NCI-H345 treated with DMSO at 0.1 percent for 48 hours (cell line): ENCODE measurements around the gene MB21D2.
"Not testable (repeated sequence)": the region's sequence is repeated elsewhere in the genome, so short reads cannot be mapped to it uniquely, and the experiment has no call there.

Source experiments
- DNase-seq: peaks from one replicate; lab custom pipeline; 2025; ENCODE audit not compliant: unreplicated experiment; lab: John Stamatoyannopoulos, UW

The MB21D2 gene

GRCh38 chr3:192816351-192816750 is 101.3 kb downstream of the MB21D2 start:
- DNase-seq, result peak; percentile 55

DNA sequence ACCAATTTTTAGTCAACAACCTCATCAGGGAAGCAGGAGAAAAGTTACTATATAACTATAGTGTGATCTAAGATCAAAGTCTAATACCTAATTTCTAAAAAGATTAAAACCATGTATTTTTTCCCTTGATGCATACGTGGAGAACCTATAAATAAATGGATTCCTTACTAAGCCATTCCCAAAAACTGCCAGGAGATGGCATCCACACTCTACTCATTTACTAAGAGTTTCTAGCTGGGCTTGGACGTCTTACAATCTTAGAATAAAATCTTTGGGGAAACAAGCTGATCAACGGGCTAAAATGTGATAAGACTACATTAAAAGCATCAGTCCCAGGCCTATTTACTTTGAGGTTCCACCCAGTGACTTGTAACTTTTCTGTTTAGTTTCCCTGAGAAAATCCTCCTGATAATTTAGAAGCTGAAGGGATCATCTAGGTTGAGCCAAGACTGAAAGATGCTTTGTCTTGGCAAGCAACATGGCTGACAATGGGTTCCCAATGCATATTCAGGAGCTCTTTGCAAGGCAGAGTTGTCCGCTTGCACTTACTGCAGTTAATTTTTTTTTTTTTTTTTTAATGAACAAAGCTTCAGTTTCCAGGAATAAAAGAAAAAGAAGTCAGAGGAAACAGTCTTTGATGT is 104.8 kb downstream of the MB21D2 start:
- peak; percentile 37 for DNase-seq

DNA sequence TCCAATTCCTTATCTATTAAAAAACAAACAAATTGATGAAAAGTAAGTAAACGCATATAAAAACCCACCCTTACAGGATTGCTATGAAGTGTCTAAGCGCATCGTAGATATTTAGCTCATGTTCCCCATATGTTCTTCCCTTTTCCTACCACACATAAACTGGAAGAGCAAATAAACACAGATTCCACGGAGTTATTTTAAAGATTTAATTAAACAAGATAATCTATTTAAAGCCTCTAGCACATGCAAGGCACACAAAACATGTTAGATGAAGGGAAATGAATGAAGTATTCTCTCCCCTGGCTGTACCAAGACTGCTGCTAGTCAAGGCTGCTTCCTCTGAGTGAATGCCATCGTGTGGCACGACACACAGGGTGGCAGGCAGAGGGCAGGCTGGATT is 111.9 kb downstream of the MB21D2 start:
- DNase-seq, result no peak

DNA sequence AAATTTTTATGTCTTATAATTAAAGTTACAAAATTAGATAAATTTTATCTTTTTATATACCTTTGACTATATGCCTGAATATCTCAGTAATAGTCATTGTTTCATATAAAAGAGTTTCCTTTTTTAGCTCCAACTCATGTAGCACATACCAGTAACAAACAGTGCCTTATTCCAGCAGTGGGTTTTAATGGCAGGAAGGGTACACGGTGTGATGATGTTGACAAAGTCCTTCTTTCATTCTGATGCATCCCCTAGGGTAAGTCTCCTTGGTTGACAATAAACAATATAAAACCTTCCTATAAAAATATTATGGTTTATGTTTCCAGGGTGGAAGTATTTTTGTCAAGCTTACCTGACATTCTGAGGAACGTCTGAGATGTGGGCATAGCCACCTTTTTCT is 113.2 kb downstream of the MB21D2 start:
- DNase-seq, result no peak

DNA sequence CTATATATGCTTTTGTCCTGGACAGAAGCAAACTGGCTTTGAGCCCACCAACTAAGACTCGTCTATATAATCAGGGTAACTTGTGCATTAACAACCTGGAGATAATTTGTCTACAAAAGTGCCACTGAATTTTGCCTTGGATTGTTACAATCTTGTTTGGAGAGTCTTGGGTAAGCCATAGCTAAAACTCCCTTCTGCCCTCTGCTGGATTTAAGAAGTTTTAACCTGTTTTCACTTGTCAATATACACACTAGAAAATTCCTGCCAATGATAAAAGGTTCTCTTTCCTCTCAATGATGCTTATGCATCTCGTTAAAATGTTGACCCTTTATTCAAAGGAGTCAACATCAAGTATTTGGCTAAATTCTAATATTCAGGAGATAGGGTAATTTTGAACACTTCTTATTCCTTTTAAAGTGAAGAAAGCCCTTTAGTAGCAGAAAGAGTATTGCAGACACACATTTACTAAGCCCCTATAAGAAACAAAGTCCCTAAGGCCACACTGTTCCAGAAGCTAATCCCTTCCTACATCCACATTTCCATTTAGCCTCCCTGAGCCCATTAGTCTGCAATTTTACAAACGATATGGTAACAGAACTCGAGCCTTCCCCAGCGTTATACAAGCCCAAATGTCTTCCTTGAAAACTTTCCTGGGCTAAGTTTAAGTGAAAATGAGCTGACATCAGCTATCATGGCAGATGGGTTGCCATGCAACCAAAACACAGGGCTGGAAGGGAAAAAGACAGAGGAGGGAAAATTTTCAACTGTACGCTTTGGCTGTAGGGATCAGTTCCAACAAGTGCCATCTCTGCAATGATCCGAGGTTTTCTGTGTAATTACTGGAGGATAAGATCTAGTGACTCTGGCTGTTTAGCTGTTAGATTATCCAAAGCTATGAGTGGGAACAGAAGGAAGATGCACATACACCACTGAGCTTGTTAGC is 114.4 kb downstream of the MB21D2 start:
- peak; percentile 41 for DNase-seq

- no peak for DNase-seq
Observed at GRCh38 chr3:192801985-192802384, 115.7 kb downstream of the MB21D2 start.

DNA sequence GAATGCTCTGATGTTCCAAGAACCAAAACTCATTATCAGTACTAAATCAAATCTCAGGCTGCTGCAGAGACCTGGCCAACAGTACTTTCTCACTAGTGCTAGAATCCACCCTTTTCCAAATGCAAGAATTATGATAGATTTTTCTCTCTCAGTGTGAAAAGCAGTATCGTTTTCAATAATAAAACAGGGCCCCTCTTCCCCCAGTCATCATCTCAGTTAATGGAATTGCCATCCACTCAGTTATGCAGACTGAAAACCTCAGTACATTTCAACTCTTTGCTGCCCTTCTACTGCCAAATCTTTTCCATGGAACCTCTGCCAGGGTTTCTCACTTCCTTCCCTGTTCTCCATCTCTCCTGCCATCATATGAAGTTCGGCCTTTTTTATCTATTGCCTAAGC is 117.9 kb downstream of the MB21D2 start:
- no peak for DNase-seq

DNA sequence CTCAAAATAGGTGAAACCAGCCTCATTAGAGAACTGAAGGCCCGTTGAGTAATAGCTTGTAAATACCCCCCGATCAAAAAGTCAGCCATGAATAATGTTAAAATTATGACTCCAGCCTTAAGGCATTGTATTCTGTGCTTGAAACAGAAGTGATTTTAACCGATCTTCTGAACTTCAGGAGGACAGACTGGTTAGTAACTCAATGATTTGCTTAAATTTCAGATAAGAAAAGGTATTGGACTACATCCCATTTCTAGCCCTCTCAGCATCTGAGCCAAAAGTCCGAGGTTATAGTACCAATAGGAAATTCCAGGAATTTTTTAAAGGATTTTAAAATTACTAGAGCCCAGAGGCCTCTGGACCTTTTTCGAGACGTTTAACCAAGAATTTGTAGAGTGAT is 122.6 kb downstream of the MB21D2 start:
- no peak for DNase-seq

DNA sequence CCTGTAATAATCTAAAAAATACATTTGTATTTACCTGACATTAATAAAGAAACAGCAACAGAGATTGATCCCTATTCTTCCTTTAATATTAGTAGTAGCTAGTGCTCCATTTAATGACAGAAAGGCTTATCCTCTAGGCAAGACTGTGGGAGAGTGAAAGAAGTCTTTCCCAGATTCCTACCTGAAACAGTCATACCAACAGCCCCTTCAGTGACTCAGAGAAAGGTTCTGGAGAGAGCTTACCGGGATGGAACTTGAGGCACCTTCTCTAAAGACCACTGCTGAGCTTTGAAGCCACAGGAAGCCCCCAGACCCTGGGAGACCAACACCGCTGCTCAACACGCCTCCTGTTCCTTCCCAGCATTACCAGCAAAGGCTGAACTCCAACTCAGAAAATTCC is 123.4 kb downstream of the MB21D2 start:
- no peak for DNase-seq

- DNase-seq, result not testable (repeated sequence)
Observed at GRCh38 chr3:192788816-192789515, 128.7 kb downstream of the MB21D2 start.

- DNase-seq, result no peak
Observed at GRCh38 chr3:192778508-192778907, 139.1 kb downstream of the MB21D2 start.

GRCh38 chr3:192774341-192774740 is 143.3 kb downstream of the MB21D2 start:
- DNase-seq, result not testable (repeated sequence)

GRCh38 chr3:192772240-192772894 is 145.3 kb downstream of the MB21D2 start:
- peak; percentile 27 for DNase-seq

- no peak for DNase-seq
Observed at GRCh38 chr3:192758654-192759053, 159.0 kb downstream of the MB21D2 start.

DNA sequence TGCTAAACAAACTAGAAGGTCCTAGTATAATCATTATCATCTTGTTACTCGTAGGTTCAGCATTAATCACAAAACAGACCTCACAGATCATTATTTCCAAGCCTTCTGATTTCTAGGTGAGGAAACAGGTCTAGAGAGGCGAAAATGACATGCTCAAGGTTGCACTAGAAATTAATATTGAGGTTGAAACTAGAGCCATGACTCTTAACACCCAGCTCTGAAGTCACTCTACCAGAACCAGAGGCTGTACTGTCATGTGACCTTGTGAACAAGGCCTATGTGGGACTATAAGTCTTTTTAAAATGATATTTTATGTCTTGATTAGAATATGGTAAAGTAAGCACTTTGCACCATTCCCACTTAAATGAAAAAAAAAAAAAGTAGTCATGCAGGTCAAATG is 166.5 kb downstream of the MB21D2 start:
- no peak for DNase-seq

DNA sequence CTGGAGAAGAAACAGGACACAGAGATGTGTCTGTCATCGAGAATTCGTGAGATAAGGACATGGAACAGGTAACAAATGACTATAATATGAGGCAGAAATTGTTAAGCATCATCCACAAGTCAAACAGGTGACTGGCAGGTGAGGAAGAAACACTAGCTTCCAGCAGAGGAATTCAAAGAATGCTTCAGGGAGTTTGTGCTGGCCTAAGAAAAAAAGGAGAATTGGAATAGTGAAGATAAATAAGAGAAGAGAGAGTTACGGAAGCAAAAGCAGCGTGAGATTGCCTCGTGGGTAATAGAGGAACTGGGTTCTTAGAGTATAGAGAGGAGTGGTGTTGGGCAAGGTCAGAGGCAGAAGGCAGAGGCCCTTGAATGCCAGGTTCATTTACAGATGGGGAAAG is 167.5 kb downstream of the MB21D2 start:
- DNase-seq, result no peak

DNA sequence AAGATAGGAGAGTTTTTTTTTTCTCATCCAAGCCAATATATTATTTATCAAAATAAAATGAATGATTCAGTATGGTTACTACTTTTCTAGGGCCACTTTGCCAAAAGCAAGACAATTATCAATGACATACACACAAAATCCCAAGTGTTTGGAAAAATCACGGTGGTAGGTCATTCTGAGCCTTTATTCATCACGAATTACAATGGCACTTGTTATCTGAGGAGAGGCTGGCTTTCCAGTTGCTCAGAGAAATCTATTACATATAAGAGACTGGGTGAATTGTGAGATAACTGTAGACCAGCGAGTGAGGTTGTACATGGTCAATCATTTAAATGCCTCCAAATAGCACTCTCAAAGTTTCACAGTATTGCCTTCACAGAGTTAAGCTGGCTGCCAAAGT is 169.9 kb downstream of the MB21D2 start:
- DNase-seq, result no peak

DNA sequence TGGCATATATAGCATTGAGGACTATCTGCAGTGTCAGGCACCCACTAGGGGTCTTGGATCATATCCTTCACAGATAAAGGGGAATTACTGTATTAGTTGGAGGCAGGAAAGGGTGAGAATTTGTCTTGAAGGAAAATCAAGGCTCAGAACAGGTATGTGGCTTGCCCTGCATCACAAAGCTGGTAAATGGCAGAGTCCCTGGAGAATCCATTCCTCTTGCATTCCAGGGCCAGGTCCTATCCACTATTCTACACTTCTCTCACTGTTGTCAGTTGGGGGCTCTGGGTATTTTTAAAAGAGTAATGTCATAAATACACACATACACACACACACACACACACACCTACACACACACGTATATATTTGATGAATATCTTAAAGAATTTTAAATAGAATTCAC is 170.5 kb downstream of the MB21D2 start:
- no peak for DNase-seq
